ENCODE data around the gene ODAD3. TPM values are rescaled to one million over a fixed set of nuclear protein-coding genes. Genes with fewer than 3 reads are reported as not detected.
"Not testable (repeated sequence)": the region's sequence is repeated elsewhere in the genome, so short reads cannot be mapped to it uniquely, and the experiment has no call there.

Gene ODAD3
- total RNA-seq, 4 donors from 2014 or later = 0.32 to 2.2 TPM; not detected in 2

DNA sequence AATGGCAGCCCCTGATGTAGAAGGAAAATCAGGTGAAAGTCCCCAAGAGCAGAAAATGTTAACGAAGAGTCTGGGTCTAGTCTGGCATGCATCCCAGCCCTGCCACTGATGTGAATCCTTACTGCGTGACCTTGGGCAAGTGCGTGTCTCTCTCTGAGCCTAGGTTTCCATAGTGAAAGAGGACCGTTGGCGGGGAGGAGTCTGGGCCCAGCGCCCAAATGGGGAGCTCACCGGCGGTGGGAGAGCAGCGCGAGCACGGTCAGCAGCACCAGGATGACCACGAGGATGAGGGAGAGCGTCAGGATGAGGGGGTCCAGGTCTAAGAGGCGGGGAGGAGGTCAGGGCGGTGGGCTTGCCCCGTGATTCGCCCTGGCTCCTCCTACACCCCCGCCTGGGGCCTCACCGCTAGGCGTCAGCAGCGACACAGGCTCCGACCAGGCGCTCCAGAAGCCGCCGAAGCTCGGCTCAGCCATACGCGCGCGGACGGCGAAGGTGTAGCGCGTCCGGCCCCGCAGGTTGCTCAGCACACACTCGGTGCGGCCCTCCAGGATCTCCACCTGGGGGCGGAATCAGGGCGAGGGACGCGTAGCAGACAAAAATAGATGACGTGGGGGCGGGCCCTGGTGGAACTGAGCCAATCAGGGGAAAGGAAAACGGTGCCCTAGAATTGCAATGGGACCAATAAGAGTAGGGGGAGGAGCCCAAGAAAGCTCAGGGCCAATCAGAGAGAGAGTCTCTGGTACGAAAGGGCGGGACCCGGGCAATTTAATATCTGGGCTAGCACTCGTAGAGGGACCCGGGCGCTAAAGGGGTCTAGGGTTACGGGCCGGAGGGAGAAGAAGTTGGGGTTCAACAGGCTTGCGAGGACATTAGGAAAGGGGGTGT, 54.0 kb downstream of the ODAD3 start:
- H3K27ac ChIP-seq = peak overlapping the region; percentile 84 to 89 (median 86)
- H3K9me3 ChIP-seq = no peaks in the 10 kb centered on the region
- H3K27me3 ChIP-seq = peaks cover 18% of the 10 kb centered on the region
- 0 to 1% methylated on average over 10 to 53 of the region's 54 CpGs for WGBS, 2 donors (ENCODE audit: low coverage in 1 of 2)
- in situ Hi-C loops (cut with MboI; ENCODE audit: low pct_ligation_motif_present in 1 of 4, low pct_unique_long_range_greater_than_20kb in 1 of 4, low sequenced_read_pairs in 3 of 4) = loop anchor here in 1 of 4 donors (25.0 kb wide), 1 partner anchor 106 kb away; the partner anchor contains the start of gene ELAVL3
- H3K4me1 ChIP-seq = peaks cover 30 to 66% (median 52%) of the 10 kb centered on the region in 4 donors
- intact Hi-C loops (cut with DNase I; ENCODE audit: low total_unique reads) = no loop called here
- peak; percentile 96 for DNase-seq
- no peaks in the 10 kb centered on the region for H3K36me3 ChIP-seq
- peak overlapping the region; percentile 41 to 64 (median 44) for H3K4me3 ChIP-seq
- peak; percentile 84 for TF ChIP-seq POLR2A (IDR thresholded peaks at IDR 0.05)
- peak; percentile 95 to 97 (median 96) for TF ChIP-seq POLR2AphosphoS5 (IDR thresholded peaks at IDR 0.05)
- TF ChIP-seq EP300 (IDR thresholded peaks at IDR 0.05; ENCODE audit: low read depth) = no peak
- TF ChIP-seq, protein P1, sequence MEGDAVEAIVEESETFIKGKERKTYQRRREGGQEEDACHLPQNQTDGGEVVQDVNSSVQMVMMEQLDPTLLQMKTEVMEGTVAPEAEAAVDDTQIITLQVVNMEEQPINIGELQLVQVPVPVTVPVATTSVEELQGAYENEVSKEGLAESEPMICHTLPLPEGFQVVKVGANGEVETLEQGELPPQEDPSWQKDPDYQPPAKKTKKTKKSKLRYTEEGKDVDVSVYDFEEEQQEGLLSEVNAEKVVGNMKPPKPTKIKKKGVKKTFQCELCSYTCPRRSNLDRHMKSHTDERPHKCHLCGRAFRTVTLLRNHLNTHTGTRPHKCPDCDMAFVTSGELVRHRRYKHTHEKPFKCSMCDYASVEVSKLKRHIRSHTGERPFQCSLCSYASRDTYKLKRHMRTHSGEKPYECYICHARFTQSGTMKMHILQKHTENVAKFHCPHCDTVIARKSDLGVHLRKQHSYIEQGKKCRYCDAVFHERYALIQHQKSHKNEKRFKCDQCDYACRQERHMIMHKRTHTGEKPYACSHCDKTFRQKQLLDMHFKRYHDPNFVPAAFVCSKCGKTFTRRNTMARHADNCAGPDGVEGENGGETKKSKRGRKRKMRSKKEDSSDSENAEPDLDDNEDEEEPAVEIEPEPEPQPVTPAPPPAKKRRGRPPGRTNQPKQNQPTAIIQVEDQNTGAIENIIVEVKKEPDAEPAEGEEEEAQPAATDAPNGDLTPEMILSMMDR (IDR thresholded peaks at IDR 0.05) = peak; percentile 72 to 92 (median 82)

DNA sequence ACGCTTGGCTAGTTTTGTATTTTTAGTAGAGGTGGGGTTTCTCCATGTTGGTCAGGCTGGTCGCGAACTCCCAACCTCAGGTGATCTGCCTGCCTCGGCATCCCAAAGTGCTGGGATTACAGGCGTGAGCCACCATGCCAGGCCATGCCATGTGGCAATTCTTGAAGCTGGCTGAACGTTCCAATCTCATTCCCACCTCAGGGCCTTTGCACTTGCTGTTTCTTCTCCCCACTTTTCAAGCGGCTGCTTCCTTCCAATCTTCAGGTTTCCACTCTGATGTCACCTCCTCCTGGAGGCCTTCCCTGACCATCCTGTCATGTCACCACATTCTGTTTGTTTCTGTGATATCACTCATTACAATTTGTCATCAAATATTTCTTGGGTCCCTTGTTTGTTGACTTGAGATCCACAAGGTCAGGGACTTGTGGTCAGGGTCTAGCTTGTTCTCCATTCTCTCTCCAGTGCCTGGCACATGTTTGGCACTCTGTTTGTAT, 55.0 kb downstream of the ODAD3 start:
- in situ Hi-C loops (cut with MboI; ENCODE audit: low pct_ligation_motif_present in 1 of 4, low pct_unique_long_range_greater_than_20kb in 1 of 4, low sequenced_read_pairs in 3 of 4) = loop anchor here in 2 of 4 donors (10.0 to 25.0 kb wide), 2 partner anchors 55 to 107 kb away; partner anchors contain the start of genes ELAVL3 (in 1 of the 2), ODAD3 (in 1 of the 2) and PRKCSH (in 1 of the 2)
- H3K4me3 ChIP-seq = no peak overlapping the region
- H3K27ac ChIP-seq = peak overlapping the region; percentile 84 to 89 (median 86)
- H3K36me3 ChIP-seq = no peaks in the 10 kb centered on the region
- peaks cover 34 to 72% (median 59%) of the 10 kb centered on the region in 4 donors for H3K4me1 ChIP-seq
- peaks cover 18% of the 10 kb centered on the region for H3K27me3 ChIP-seq
- H3K9me3 ChIP-seq = no peaks in the 10 kb centered on the region
- DNase-seq = no peak
- intact Hi-C loops (cut with DNase I; ENCODE audit: low total_unique reads) = no loop called here
- TF ChIP-seq POLR2AphosphoS5 (IDR thresholded peaks at IDR 0.05) (no peak), POLR2A (IDR thresholded peaks at IDR 0.05) (no peak), EP300 (IDR thresholded peaks at IDR 0.05; ENCODE audit: low read depth) (no peak)
- TF ChIP-seq, protein P1 (IDR thresholded peaks at IDR 0.05) = no peak
- 87 to 92% methylated on average over 5 to 7 of the region's 7 CpGs for WGBS, 2 donors (ENCODE audit: low coverage in 1 of 2)

DNA sequence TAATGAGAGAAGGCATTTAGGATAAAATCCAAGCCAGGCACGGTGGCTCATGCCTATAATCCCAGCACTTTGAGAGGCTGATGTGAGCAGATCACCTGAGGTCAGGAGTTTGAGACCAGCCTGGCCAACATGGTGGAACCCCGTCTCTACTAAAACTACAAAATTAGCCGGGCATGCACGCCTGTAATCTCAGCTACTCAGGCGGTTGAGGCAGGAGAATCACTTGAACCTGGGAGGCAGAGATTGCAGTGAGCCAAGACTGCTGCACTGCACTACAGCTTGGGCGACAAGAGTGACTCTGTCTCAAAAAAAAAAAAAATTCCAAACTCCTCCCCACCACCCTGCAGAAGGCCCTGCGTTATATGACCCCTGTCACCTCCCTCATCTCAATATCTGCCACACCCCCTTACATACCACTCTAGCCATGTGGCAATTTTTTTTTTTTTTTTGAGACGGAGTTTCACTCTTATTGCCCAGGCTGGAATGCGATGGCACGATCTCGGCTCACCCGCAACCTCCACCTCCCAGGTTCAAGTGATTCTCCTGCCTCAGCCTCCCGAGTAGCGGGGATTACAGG, 55.6 kb downstream of the ODAD3 start:
- WGBS, 2 donors (ENCODE audit: low coverage in 1 of 2) = 77 to 80% methylated on average over 10 to 14 of the region's 14 CpGs
- H3K36me3 ChIP-seq; H3K9me3 ChIP-seq; H3K4me3 ChIP-seq; DNase-seq; intact Hi-C loops (cut with DNase I; ENCODE audit: low total_unique reads): not testable (repeated sequence)
- Histone ChIP-seq H3K27me3 (peaks cover 18% of the 10 kb centered on the region), H3K27ac (peak overlapping the region in 1 of 4 donors; percentile 97), H3K4me1 (peaks cover 34 to 71% (median 59%) of the 10 kb centered on the region in 4 donors)
- in situ Hi-C loops (cut with MboI; ENCODE audit: low pct_ligation_motif_present in 1 of 4, low pct_unique_long_range_greater_than_20kb in 1 of 4, low sequenced_read_pairs in 3 of 4) = loop anchor here in 2 of 4 donors (10.0 to 25.0 kb wide), 2 partner anchors 55 to 108 kb away; partner anchors contain the start of genes ELAVL3 (in 1 of the 2), ODAD3 (in 1 of the 2) and PRKCSH (in 1 of the 2)

DNA sequence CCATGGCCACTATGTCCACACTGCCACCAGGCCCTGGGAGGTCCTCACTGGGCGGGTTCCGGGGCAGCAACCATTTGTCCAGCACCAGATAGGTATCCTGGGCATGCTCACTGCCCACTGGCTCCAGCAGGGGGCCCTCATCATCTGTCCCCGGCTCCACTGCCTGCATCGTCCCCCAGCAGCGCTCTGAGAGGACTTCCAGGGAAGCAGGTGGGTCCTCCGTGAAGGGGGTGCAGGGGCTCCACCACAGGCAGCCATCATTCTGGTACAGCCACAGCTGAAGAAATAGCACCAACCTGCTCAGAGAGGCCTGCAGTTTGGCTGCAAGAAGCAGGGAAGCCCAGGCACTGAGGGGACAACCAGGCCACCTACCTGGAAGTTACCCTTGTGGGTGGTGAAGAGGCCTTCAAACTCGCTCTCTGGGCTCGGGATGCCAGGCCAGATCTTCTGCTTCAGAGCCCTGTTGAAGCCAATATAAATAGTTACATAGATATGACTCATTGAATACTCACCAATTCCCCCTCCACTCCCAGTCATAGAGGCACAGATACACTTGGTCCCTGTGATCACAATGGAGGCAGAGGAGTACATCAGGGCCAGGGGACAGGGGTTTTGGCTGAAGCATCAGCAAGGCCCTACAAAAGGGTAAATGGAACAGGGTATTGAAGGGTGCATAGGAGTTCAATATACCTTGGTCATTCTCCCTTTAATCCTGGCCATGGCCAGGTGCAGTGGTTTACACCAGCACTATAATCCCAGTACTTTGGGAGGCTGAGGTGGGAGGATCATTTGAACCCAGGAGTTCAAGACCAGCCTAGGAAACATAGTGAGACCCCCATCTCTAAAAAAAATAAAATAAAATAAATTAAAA, 56.4 kb downstream of the ODAD3 start:
- intact Hi-C loops (cut with DNase I; ENCODE audit: low total_unique reads) = no loop called here

More for the DNA sequence above, 56.4 kb downstream of the ODAD3 start:
- Histone ChIP-seq H3K9me3 (no peaks in the 10 kb centered on the region), H3K4me3 (no peak overlapping the region), H3K4me1 (peaks cover 34 to 69% (median 59%) of the 10 kb centered on the region in 4 donors), H3K36me3 (no peaks in the 10 kb centered on the region), H3K27me3 (peaks cover 12% of the 10 kb centered on the region), H3K27ac (peak overlapping the region; percentile 47 to 97 (median 72))
- no peak for TF ChIP-seq POLR2AphosphoS5 (IDR thresholded peaks at IDR 0.05)
- TF ChIP-seq, protein P1 (IDR thresholded peaks at IDR 0.05) = peak; percentile 33 to 49 (median 45)
- TF ChIP-seq EP300 (IDR thresholded peaks at IDR 0.05; ENCODE audit: low read depth) = no peak
- in situ Hi-C loops (cut with MboI; ENCODE audit: low pct_ligation_motif_present in 1 of 4, low pct_unique_long_range_greater_than_20kb in 1 of 4, low sequenced_read_pairs in 3 of 4) = loop anchor here in 2 of 4 donors (10.0 to 25.0 kb wide), 2 partner anchors 56 to 109 kb away; partner anchors contain the start of genes ELAVL3 (in 1 of the 2), ODAD3 (in 1 of the 2) and PRKCSH (in 1 of the 2)
- peak; percentile 39 for DNase-seq
- WGBS, 2 donors (ENCODE audit: low coverage in 1 of 2) = 54% methylated on average over 8 of the region's 8 CpGs; no CpG with 5 or more reads in 1 of the 2 donors
